Activated CD8-positive, alpha-beta memory T cell treated with anti-CD3 and anti-CD28 coated beads, Interleukin-2, amount 50 U/mL, for 48 hours (primary cell): ENCODE data around the gene OR5B2.
"Not testable (repeated sequence)": the region's sequence is repeated elsewhere in the genome, so short reads cannot be mapped to it uniquely, and the experiment has no call there.

ENCODE experiments used
- DNase-seq: peaks from one replicate; pipeline ENCODE4 v3.0.0-alpha.2; 2020

Gene OR5B2

DNA sequence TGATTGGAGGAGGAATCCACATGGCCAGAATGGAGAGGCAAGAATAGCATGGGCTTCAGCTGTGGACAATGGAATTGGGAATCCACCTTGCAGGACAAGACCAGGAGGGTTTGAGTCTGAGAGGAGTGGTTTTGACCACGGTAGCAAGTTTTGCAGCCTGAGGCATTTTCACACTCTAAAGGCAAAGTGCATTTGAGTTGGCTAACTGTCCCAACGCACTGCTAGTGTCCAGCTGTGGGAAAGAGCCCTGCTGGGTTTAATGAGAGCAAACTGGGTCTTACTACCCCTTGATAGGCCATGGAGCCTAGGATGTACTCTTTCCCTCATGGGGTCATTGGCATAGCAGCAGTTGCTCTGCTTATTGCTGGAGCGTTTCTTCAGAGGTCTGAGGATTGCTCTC, at the start of gene OR5B2:
TSS of gene OR5B2 (minus strand) at position 101 of the 400 bp plus-strand sequence. CDS start 4,860 bp downstream, outside the sequence.
- no peak for DNase-seq

DNA sequence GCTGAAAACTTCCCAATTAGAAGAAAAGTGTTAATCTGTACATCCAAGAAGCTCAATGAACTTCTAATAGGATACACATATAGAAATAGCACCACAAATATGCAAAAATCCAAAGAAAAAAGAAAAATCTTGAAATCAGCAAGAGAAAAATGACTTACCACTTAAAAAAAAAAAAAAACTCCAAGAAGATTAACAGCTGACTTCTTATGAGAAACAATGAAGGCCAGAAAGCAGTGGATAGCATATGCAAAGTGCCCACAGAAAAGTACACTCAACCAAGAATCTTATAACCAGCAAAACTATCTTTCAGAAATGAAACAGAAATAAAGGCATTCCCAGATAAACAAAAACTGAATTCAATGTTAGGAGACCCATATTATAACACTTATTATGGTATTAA, 44.0 kb upstream of the OR5B2 start:
- DNase-seq = no peak

DNA sequence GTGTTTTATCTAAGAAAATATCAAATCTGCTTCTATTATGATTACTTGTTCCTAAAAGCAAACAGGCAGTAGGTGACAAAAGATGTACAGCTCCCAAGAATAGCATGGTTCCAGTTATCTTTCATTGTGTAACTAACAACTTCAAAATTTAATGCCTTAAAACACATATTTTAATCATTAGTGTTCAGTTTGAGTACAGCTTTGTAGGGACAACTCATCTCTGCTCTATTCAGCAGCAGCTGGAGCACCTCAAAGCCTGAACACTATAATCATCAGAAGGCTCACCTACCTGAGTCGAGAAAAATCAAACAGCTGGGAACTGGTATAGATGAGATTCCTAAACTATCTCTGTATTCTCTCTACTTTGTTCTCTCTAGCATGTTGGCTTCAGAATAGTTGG, 38.4 kb upstream of the OR5B2 start:
- no peak for DNase-seq

DNA sequence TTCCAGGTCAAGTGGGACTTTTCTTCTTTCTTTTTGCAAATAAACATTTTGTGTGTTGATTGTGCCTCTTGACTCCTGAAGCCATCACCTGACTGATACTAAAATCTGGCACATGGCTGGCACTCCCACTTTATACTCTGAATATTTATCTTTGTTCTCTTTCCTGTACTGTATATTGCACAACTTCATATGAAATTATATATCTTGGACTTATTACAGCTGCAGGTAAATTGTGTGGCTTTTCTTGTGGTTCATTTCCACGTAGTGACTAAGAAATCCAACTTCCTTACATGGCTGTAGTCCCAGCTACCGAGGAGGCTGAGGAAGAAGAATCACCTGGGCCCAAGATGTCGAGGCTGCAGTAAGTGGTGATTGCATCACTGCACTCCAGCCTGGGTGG, 37.8 kb upstream of the OR5B2 start:
- DNase-seq = no peak

DNA sequence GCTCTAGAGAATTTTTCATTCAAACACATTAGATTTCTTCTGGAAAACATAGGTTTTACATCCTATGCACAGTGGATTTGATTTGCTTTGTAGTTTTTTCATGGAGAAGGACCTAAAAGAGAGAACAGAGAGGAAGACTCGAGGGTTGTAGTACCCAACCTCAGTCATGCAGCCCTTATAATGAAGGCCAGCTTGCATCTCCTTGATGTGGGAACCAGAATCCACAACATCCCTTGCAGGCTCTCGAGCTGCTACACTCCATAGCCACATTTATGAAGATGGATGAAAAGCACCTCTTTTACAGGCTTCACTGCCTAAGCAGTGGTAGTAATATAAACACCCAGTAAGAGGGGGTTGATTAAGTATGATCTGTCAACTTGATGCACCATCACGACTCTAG, 23.7 kb upstream of the OR5B2 start:
- DNase-seq = no peak

DNA sequence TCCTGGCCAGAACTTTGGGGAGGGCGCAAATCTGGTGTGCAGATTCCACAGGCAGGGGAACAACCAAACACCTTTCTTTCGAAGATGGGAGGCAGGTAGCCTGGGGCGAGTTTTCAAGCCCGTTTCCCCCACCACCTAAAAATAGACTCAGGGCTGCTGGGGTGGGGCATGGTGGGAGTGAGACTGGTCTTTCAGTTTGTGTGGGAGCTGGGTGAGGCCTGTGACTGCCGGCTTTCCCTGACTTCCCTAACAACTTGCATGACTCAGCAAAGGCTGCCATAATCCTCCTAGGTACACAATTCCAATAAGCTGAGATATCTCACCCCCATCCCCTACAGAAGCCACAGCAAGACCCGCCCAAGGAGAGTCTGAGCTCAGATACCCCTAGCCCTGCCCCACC, 18.4 kb upstream of the OR5B2 start:
- DNase-seq = no peak

DNA sequence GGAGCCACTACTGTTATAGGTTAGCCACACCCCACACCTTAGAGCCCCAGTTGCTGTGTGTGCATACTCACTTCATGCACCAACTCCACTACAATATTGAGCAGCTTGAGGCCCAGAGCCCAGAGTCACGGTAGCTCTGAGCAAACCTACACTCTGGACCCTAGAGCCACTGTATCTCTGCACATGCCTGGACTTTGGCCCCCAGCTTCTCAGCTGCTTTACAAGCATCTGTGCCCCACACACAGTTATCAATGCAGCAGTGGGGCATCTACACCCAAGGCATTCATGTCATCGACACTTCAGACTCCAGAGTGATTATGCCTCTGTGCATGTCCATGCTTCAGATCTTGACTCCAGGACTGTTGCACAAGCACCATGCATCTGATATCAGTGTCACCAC, 16.4 kb upstream of the OR5B2 start:
- no peak for DNase-seq

DNA sequence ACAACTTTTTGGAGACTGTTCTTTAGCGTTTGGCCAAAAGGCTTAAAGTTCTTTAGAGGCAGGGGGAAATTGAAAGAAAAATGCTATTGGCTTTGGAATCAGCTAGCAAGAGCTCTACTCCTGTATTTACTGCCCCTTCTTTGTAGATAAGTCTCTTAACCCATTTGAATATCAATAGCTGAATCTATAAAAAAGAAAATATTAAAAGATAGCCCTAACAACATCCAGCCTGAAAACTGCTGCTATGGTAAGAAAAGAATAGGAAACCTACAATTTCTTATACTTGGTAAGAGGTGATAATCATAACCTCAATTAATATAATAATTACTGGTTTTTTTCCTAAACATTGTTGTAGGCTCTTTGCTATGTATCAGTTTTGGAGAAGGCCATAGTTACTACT, 14.2 kb upstream of the OR5B2 start, which contains the start of gene OR5B12:
TSS of gene OR5B12 (minus strand) at position 101 of the 400 bp plus-strand sequence. CDS start 2,085 bp downstream, outside the sequence.
- no peak for DNase-seq

DNA sequence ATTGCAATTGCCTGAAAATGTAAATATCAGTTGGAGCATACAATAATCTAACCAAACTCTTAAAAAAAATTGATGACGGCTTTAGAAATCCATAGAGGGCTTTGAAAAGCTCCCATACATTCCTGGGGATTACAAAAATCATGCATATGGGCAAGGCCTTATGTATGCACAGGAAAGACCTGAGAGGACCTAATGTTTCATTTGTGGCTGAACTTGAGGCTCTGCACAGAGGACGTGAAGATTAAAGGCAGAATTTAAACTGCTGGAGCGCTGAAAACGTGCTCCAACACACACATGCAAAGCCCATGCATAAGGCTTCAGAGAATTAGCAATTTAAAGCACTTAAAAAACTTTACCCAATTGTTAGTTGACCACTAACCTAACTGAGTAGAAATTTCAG, 10.6 kb upstream of the OR5B2 start:
- DNase-seq = no peak

DNA sequence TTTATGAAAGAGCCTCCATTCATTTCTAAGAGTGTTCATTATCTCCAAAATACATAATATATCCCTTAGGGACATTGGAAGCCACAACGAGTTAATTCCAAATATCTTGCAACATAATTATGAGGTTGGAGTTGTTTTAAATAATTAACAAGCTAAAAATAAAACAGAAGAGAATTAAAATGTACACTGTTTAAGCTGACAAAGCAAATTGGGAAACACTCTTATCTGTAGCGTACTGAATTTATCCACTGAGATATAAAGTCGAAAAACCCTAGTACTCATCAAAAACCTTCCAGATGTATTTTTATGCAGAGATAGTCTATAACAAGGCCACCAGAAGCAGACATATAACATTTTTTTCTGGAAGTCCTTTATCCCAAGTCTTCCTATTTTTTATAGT, 6.3 kb upstream of the OR5B2 start:
- no peak for DNase-seq

DNA sequence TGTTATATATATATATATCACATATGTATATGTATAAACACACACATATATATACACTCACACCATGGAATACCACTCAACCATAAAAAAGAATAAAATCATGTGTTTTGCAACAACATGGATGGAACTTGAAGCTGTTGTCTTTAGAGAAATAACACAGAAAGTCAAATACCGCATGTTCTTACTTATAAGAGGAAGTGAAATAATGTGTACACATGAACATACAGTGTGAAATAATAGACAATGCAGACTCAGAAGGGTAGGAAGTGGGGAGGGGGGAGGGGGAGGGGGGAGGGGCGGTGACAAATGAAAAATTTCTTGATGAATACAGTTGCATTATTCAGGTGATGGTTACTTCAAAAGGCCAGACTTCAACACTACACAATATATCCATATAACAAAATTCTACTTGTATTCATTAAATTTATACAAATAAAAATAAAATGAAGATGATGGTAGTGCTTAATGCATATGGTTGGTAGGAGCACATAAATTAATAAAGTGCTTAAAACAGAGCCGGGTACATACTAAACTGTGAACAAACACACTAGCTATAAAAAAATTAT, 5.8 kb upstream of the OR5B2 start:
- DNase-seq = no peak

DNA sequence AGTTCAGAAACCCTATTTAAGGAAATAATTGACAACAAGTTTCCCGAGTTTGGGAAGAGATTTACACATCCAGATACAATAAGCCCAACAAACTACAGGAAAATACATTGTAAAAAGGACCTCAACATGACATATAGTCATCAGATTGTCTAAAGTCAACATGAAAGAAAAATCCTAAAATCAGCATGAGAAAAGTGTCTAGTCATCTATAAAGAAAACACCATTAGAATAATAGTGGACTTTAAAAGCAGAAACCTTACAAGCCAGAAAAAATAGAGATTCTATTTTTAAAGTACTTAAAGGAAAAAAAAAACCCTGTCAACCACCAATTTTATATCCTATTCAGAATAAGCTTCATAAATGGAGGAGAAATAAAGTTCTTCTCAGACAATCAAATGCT, 1.4 kb upstream of the OR5B2 start:
- no peak for DNase-seq

DNA sequence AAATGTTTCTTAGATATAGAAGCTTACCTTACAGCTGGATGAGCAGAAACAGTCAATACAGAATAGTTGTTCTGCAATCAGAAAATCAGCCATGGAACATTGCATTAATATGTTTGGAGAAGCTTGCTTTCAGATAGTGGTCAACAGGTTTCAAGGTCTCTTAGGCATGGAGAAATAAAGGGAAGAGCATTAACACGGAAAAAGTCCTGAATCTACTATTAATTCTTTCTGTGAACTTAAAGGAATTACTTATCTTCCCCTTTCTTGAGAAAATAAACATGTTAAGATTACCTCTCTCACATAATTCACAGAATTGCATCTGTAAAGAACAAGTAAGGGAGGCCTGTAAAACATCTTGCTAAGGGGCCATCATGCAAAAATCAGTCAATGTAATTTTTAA, 21.1 kb downstream of the OR5B2 start, which contains the start of gene OR5B3:
TSS of gene OR5B3 (minus strand) at position 101 of the 400 bp plus-strand sequence. CDS start 3,465 bp downstream, outside the sequence.
- no peak for DNase-seq

DNA sequence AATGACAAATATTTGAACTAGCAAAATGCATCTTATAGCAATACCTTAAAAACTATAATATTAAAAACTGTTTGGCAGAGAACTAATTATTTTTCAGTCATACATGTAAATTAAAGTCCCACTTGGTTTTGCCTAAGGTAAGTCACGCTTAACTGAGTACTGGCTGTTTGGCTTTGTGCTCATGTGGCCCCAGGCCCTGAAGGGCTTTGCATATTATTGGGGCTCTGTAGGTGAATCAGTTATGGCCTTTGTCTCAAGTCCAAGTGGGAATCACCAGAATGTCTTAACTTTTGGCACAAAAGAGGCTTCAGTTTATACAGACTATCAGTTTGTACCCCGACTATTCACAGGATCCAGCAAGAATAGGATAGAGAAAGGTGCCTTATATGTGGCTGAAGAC, 28.3 kb downstream of the OR5B2 start:
- not testable (repeated sequence) for DNase-seq

DNA sequence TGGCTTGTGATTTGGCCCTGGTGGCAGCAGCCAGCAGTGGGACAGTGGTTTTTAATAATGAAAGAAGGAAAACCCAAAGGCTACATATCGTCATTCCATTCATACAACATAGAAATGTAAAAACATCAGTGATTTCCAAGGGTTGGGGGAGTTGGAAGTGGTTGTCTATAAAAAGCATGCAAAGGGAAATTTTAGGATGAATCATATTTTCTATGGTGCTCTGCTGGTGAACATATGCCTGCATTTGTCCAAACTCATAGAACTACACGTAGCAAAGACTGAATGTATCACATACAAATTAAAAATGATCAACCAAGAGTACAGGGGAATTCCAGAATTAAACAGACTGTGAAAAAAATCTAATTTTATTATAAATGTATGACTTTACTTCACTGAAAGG, 32.3 kb downstream of the OR5B2 start:
- DNase-seq = no peak

DNA sequence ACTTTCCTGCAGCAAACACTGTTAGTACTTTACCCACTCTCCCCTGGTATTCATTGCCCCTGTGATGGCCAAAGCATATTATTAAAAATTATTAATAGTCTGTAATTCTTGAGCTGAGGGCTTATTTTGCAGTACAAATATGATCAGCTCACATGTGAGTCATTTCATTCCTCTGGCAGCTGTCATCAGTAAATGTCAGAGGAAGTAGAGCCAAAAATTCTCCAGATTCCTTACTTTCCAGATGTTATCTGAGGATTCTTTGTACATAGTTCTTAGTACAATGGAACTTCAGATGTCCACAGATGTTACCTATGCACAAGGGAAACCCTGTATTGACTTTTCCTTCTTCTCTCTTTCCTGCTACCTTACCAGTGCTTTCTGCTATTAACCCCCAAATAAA, 33.7 kb downstream of the OR5B2 start:
- DNase-seq = no peak

DNA sequence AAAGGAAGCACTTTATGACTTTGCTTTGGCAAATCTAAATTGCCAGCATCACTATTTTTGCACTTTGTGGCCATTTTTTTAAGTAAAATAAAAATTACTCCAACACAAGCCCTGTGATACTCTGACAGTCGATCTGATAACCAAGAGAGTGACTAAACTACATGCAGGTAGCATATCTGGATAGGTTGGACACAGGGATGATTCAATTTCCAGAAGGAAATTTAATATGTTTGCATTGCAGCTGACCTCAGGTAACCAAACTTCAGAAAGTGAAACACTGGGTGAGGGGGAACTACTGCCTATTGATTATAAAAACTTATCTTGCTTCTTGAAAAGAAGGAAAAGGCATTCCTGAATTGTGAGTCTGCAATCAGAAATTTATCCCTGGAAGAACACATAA, 35.2 kb downstream of the OR5B2 start:
- no peak for DNase-seq

DNA sequence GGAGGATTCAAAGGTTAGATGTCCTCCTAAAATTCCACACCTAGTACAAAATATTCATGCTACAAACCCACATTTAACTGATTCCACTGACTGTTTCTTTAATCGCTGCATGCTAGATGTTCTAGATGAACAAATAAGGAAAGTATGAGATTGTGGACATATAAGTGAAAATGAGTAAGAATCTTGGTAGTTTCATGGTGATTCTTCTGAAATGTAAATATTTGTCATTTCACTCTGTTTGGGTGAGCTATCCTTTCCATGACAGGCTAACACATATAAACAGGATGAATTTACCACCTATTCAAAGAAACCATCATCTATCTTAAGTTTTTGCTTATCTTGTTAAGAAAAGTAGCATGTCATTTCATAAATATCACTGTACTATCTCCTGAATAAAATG, 36.0 kb downstream of the OR5B2 start:
- no peak for DNase-seq

DNA sequence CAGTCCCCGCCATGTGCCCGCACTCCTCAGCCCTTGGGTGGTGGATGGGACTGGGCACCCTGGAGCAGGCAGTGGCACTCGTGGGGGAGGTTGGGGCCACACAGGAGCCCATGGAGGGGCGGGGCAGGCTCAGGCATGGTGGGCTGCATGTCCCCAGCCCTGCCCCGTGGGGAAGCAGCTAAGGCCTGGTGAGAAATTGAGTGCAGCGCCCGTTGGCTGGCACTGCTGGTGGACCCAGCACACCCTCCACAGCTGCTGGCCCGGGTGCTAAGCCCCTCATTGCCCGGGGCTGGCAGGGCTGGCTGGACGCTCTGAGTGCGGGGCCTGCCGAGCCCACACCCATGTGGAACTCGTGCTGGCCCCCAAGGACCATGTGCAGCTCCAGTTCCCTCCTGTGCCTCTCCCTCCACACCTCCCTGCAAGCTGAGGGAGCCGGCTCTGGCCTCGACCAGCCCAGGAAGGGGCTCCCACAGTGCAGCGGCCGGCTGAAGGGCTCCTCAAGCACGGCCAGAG, 37.3 kb downstream of the OR5B2 start:
- no peak for DNase-seq
